Vagina (tissue), 2 donors: ENCODE data around the gene SUPT3H.

Experiments
- CTCF ChIP-seq, 3 experiments: fragments of 450-650 bp in 2 of 3; fragments of 200-600 bp in 1 of 3; sonication (generic) in 1 of 3; IDR thresholded peaks; one replicate each; pipeline ENCODE4 v1.5.1; 2017 to 2019; ENCODE audit warnings: antibody characterized with exemption in 3 of 3, mild to moderate bottlenecking in 2 of 3, moderate library complexity in 2 of 3
- POLR2A ChIP-seq, 2 donors: fragments of 450-650 bp; IDR thresholded peaks; one replicate each; pipeline ENCODE4 v1.6.1; 2017; ENCODE audit warnings: antibody characterized with exemption in 2 of 2, mild to moderate bottlenecking in 2 of 2, moderate library complexity in 2 of 2
- POLR2AphosphoS5 ChIP-seq, 2 donors: sonication (generic); formaldehyde crosslinking; IDR thresholded peaks; one replicate each; pipeline ENCODE4 v1.9.0; 2017; ENCODE audit warnings: antibody characterized with exemption in 2 of 2, mild to moderate bottlenecking in 2 of 2, low read depth in 1 of 2; ENCODE audit not compliant: insufficient read depth in 1 of 2

DNA sequence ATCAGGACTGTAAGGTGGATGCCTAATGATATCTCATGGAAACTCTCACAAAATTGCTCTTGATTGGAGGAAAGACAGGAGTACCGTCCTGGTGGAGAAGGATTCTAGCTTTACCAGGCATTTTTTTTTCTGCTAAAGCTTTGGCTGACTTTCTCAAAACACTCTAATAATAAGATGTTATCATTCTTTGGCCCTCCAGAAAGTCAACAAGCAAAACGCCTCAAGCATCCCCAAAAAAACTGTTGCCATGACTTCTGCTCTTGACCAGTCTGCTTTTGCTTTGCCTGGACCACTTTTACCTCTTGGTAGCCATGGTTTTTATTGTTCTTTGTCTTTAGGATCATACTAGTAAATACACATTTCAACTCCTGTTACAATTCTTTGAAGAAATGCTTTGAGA lies 105.1 kb downstream of the SUPT3H start:
- TF ChIP-seq POLR2AphosphoS5 (IDR thresholded peaks at IDR 0.05; ENCODE audit: insufficient read depth in 1 of 2, low read depth in 1 of 2): no peak
- no peak for TF ChIP-seq POLR2A (IDR thresholded peaks at IDR 0.05)
- no peak for TF ChIP-seq CTCF (IDR thresholded peaks at IDR 0.05)
